ENCODE data around the gene C2CD4C.
"Not testable (repeated sequence)": the region's sequence is repeated elsewhere in the genome, so short reads cannot be mapped to it uniquely, and the experiment has no call there.

The C2CD4C gene

GRCh38 chr19:380618-381219 is 28.2 kb downstream of the C2CD4C start:
- DNase-seq = not testable (repeated sequence)

GRCh38 chr19:379796-380195 is 29.2 kb downstream of the C2CD4C start:
- DNase-seq = no peak

GRCh38 chr19:378706-379105 is 30.2 kb downstream of the C2CD4C start:
- DNase-seq = no peak

- DNase-seq = no peak
Observed at GRCh38 chr19:377801-378581, 31.0 kb downstream of the C2CD4C start.

GRCh38 chr19:376111-376470 is 32.9 kb downstream of the C2CD4C start:
- no peak for DNase-seq

- no peak for DNase-seq
Observed at GRCh38 chr19:375395-376110, 33.4 kb downstream of the C2CD4C start.

- DNase-seq = no peak
Observed at GRCh38 chr19:374886-375235, 34.1 kb downstream of the C2CD4C start.

GRCh38 chr19:374183-374885 is 34.6 kb downstream of the C2CD4C start:
- DNase-seq = no peak

GRCh38 chr19:373391-374182 is 35.4 kb downstream of the C2CD4C start:
- no peak for DNase-seq

GRCh38 chr19:372306-372890 is 36.5 kb downstream of the C2CD4C start:
- DNase-seq = no peak

- DNase-seq = peak; percentile 25 to 42
Observed at GRCh38 chr19:371501-372168, 37.3 kb downstream of the C2CD4C start.

GRCh38 chr19:370641-371330 is 38.2 kb downstream of the C2CD4C start:
- DNase-seq = no peak

- DNase-seq = no peak
Observed at GRCh38 chr19:369876-370275, 39.1 kb downstream of the C2CD4C start.

- DNase-seq = no peak
Observed at GRCh38 chr19:369256-369655, 39.7 kb downstream of the C2CD4C start.

GRCh38 chr19:368630-369024 is 40.3 kb downstream of the C2CD4C start:
- DNase-seq = no peak

- peak in 1 of 2 experiments; percentile 18 for DNase-seq
Observed at GRCh38 chr19:367963-368629, 40.9 kb downstream of the C2CD4C start.

- no peak for DNase-seq
Observed at GRCh38 chr19:367561-367960, 41.4 kb downstream of the C2CD4C start.

GRCh38 chr19:366951-367350 is 42.0 kb downstream of the C2CD4C start:
- DNase-seq = no peak

GRCh38 chr19:366205-366783 is 42.7 kb downstream of the C2CD4C start:
- no peak for DNase-seq

Measured in Kasumi-1 (cell line).